HG02571 (cell line): Measurements from ENCODE around the gene STIM2.
"Not testable (repeated sequence)": the region's sequence is repeated elsewhere in the genome, so short reads cannot be mapped to it uniquely, and the experiment has no call there.

Experiments
- ATAC-seq: cut with Tn5 transposase; IDR thresholded peaks from one replicate; pipeline ENCODE4 v1.9.1; 2021; ENCODE audit warnings: mild to moderate bottlenecking, moderate library complexity; ENCODE audit not compliant: unreplicated experiment

The STIM2 gene

DNA sequence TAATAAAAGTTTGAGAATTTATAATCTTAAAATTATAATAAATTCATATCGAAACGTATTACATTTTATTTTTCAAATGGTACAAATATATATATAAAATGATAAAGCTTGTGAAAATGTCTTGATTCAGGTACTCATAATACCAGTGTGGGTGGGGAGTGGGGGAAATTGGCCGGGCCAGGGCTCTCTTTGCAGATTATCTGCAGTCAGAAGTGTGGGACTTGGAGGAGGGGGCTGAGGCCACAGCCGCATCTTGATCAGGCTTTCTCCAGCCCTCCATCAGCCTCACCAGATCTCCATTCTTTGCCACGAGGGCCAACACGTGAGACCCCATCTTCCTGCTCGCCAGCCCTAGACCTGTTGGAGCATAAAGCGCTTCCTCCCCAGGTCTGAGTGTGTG lies 86.7 kb downstream of the STIM2 start:
- no peak for ATAC-seq

DNA sequence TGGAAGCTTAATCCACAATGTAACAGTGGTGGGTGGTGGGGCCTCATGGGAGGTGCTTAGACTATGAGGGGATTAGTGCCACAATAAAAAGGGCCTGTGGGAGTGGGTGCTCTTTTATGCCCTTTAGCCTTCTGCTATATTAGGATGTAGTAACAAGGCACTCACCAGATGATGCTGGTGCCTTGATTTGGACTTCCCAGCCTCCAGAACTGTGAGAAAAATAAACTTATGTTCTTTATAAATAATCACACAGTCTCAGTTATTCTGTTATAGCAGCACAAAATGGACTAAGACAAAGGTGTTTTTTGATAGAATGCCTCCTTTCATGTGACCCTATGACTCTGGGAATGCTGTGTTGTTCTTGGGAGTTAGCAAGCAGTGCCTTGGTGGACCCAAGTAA lies 89.8 kb downstream of the STIM2 start:
- ATAC-seq = no peak

DNA sequence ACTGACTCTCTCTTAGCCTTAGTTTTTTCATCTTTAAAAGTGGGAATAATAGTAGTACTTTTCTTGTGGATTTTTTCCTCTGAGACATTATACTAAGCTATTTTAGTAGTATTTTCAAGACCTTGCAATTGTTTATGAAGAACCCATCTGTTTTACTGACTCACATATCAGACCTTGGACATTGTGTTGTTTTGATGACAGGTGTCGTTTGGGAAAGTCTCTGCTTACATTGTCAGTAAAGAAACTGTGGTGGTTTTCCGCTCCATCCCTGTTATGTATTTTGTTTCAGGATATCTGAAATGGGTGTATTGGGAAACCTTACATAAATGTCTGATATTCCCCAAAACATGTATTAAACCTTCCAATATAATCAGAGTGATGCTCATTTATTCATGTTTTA lies 92.2 kb downstream of the STIM2 start:
- ATAC-seq = no peak

DNA sequence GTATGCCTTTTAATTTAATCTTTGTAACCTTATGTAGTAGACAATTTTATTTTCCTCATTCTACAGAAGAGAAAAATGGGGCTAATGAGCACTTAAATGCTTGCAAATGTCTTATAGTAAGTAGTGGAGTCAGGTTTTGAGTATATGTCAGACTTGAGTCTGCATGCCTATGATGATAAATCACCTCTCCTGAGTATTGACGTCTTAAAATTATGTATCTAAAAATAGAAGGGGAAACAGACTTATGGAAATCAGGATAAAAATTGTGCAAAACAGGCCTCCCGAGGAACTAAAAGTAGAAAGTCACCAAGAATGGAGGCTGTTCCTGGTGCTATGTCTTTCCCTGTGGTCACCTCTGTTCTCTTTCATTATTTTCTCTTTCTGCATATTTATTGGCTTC lies 92.7 kb downstream of the STIM2 start:
- no peak for ATAC-seq

DNA sequence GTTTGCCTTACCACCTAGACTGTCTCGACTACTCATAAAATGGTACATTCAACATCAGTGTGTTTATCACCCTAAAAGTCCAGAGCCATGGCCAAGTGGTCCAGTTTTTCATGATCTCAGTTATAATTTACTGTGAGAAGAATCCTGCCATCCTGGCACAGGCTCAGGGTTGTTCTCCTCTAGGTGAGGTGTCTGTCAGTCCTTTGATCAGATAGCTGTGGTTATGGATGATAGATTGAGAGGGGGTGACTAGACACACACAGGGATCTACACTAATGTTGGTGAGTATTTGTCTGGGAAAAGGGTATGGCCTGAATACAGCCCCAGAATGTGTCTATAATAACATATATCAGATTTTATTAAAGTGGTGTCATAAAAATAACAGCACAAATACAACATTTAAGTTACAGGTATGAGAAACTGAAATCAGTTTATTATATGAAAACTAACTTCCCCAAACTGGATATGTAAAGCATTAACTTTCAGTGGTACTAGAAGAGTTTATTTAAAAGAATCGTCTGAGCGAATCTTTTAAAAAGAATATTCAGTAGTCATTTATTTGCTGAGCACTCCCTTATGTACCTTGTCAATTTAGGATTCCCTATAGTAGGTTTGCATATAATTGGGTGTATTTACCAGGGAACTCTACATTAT lies 93.3 kb downstream of the STIM2 start:
- ATAC-seq = no peak

DNA sequence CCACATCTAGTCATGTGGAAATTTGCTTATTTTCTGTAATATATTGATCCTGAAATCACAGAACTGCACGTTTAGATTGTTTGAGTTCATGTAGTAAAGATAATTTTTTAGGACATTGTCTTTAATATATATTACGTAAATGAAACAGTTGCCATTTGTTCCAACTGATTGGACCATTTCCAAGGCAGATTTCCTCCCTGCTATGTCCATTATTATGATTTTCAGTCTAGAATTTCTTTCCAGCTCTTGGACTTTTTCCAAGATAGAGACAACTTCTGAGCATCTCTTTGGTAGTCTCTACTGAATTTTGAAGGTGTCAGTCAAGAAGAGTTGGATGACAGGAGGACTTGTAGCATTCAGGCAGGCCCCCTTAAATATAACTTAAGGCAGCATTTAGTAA lies 94.6 kb downstream of the STIM2 start:
- ATAC-seq = no peak

DNA sequence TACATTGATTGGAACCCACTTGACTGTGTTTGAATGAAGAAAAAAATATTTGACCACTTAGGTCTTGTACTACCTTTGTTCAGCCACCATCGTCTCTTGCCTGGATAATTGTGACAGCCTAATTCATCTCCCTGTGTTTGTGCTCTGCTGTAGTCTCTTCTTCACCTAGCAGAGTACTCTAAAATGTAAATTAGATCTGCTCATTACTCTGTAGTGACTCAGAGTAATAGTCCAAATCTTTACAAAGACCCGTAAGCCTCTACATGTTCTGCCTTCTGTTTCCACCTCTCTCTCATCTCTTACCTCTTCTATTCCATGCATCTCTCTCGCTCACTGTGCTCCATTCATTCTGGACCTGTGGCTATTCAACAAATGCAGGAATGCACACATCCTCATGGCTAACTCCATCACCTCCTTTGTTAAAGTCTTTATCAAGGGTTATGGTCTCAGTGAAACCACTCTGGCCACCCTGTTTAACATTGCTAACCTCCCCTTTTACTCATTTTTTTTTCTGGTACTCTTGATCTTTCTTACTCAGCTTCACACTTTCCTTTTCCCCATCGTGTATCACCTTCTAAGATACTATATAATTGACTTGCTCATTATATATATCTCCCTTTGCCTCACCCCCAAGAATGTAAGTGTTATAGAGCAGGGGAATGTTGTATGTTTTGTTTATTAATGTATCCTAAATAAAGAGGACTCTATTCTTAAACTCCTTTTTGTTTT lies 98.4 kb downstream of the STIM2 start:
- no peak for ATAC-seq

DNA sequence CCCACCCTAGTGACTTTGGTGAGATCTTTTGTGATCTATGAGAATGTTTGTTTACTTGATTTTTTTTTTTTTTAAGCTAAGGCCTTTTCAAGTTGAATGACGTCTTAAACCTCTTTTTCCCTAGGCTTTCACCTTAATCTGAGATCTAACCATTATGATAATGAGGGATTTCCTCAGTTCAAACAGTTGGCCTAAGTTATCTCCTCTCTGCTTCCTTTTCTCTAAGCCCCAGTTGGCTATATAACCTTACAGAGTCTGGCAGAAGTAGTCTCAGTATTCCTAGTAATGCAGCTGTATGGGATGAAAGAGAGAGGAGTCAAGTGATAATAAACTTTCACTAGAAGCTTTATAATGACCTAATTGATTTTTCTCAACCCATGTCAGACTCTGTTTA lies 99.0 kb downstream of the STIM2 start:
- ATAC-seq = no peak

DNA sequence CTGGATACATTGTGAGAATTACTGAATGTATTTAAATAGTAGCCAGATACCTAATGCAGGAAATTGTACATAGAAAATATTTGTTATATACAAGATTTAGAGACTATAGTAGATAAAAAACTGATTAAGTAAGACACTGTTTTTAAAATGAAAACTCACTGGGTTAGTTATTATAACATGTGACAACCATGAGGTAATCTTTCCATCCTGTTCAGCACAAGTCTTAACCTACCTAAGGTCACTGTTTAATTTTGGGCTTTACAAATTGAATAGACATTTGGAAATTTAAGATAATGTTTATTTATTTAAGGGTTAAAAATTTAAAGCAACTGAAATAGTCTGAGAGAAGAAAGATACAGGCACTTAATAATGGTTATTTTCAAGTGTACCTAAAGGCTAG lies 102.1 kb downstream of the STIM2 start:
- ATAC-seq = no peak

DNA sequence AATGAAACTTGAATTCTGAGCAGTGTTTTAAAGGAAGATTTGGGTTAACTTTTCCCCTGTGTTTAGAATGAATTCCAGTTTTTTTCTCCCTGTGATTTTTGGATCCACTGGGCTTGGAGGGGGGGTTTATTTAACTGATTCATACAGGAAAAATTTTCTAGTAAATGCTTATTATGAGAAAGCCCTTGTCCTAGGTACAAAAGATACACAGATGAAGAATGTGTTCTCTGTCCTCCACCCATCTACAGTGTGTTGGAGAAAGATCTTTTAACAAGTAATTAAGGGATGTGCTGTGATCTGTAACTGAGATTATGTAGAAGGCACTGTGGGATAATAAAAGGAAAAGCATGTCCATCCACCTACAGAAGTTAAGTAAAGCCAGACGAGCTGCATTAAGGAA lies 103.9 kb downstream of the STIM2 start:
- ATAC-seq = no peak

DNA sequence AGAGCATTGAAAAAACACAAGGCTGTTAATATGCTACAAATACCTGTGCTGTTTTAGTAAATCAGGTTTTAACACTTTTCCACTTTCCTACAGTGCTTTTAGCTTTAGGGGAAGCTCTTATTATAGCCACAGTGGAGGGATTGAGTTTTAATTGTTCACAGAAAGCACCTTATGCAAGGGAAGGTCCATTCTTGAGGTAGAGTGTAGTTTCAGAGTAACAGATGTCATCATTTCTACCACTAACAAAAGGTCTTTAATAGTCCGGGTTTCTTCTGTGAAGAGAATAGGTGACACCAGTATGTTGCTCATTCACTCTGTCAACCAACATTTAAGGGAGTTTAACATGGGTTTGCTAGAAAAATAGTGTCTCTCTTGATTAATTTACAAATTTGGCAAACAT lies 104.4 kb downstream of the STIM2 start:
- no peak for ATAC-seq

DNA sequence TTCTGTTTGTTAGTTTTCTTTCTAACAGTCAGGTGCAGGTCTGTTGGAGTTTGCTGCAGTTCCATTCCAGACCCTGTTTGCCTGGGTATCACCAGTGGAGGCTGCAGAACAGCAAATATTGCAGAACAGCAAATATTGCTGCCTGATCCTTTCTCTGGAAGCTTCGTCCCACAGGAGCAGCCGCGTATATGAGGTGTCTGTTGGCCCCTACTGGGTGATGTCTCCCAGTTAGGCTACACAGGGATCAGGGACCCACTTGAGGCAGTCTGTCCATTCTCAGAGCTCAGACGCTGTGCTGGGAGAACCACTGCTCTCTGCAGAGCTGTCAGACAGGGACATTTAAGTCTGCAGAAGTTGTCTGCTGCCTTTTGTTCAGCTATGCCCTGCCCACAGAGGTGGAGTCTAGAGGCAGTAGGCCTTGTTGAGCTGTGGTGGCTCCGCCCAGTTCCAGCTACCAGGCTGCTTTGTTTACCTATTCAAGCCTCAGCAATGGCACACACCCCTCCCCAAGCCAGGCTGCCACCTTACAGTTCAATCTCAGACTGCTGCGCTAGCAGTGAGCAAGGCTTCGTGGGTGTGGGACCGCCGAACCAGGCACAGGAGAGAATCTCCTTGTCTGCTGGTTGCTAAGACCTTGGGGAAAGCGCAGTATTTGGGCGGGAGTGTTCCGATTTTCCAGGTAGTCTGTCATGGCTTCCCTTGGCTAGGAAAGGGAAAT lies 115.0 kb downstream of the STIM2 start:
- ATAC-seq = not testable (repeated sequence)

DNA sequence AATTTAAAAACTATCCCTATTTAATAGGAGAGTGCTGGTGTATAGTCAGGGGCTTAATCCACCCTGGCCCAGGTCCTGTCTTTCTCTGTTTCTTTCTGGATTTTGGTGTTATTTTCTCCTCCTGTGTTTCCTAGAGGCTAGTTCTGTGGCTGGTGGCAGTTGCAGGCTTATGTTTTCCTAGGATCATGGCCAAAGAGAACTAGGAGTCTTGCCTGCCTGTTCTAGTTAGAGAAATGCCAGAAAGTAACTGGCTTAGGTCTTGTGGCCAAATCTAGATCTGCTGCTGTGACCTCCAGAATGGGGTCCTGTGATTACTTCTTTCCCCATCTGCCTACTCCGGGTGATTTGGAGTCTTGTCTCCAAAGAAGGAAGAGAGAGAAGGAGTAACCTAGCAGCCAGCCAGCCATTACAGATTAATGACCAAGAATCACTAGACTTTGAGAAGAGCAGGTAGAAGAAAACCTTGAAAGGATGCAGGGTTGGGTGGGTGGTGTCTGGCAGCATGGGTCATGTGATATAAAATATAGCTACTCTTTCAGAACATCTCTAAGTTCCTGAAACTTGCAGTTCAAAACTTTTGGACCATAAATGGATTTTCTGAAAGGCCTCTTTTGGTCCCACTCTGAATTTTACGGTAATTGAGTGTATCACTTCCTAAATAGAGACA lies 117.9 kb downstream of the STIM2 start:
- ATAC-seq = no peak

DNA sequence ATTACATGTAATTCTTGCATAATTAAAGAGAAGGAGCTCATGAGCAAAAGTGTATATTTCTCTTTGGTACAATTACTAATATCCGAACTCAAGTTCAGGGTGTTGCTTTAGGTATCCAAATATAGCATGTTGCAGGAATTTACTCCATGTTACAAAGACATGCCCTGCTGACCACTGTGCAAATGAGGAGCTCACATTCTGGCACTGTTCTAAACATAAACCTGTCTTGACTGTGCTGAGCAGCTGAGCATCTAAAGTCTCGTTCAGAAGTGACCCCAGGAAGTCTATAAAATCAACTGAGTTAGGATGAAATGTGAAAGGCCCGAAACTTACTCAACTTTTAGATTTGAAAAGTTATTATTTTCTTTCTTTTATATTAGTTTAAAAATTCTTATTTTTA lies 124.3 kb downstream of the STIM2 start:
- no peak for ATAC-seq

DNA sequence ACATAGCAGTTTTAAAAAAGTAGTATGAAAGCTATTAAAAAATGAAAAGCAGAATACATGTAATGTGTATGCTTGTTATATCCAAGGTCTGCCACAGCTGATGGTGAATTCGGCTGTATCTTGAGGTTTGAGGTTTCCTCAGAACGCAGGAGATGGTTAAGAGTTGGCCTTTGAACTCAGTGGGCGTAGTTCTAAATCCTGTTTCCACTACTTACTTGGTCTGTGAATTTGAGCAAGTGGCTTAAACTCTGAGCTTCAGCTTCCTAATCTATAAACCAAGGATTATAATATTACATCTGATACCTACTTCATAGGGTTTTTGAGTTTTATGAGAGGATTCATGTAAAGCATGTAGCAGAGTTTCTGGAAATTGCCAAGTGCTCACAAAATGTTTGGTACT lies 125.2 kb downstream of the STIM2 start:
- peak; percentile 85 for ATAC-seq

DNA sequence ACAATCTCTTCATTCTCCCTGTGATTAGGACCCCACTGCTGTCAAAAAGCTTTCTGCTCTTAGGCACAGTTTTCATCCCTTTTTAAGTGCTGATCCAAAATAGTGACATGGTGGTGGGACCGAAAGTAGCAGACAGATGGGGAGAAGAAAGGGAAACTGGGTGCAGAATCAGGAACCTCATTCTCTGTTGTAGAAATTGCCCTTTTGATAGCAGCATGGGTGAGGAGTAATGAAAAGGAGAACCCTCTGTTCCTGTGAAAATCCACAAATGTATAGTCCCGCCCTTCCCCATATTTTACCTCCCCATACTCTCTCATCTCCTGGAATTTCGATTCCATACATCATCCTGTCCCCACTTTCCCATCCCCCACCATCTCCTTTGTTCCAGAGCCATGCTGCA lies 126.5 kb downstream of the STIM2 start:
- no peak for ATAC-seq

DNA sequence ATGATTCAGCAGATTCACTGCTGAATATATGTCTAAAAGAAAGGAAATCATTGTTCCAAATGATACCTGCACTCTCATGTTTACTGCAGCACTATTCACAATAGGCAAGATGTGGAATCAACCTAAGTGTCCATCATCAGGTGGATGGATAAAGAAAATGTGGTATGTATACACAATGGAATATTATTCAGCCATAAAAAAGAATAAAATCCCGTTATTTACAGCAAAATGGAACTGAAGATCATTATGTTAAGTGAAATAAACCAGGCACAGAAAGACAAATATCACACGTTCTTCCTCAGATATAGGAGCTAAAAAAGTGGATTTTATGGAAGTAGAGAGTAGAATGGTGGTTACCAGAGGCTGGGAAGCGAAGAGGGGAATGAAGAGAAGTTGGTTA lies 130.4 kb downstream of the STIM2 start:
- ATAC-seq = no peak

DNA sequence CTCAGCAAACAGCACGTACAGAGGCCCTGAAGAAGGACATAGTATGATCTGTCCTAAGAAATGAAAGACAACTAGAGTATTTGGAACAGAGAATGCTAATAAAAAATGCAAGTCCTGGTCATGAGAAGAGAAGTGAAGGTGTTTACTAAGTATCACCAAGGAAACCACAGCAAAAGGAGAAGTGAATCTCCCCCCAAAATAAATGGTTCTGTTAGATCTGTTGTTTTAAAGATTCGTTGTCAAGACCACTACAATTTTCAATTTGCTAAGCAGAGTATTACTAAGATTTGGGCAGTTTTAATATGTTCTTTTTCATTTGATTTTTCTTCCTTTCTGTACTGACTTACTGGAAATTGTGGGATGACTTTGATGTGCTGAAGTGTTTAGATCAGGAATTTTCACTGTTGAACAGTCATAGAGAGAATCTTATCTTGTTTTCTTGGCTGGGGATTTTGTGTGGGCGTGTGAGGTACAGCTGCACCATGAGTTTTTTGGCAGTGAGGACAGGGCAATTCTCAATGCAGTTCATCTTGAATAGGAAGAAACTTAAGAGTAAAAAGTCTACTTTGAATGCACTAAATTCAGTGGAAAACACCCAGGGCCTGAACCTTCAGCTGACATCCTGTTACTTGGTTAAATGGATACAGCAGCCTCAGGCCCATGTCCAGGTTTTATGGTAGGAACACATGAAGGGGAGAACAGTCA lies 132.2 kb downstream of the STIM2 start:
- ATAC-seq = peak; percentile 88

DNA sequence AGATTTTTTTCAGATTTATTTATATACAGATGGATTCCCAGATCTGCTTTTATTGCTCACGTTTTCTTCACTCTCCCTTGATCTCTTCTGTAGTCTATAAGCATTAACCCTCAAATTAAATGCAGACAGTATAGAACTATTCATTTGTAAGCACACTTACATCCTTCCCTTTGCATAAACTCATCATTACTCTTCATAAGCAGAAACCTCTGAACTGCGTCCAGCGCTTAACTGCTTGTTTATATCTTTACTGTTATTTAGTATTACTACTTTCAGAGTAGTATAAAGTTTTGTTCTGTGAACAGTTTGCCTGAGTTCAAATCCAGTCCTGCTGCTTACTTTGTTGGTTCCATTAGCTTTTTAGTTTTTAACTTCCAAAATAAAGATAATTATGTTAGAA lies 132.9 kb downstream of the STIM2 start:
- no peak for ATAC-seq

DNA sequence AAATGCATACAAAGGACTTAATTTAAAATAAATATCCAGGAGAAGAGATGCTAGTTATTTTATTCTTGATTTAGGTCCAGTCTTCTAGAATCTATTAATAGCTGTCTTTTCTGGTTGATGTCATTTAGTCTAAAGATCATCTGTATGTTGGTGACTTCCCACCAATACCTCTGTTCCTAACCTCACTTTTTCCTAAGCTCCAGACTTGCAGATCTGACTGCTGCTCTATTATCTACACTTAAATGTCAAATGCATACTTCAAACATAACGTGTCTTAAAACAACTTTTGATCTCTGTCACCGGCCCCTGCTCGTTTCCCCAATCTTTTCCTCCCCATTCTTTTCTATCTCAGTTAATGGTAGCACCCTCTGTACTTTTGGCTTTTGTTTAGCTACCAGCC lies 133.3 kb downstream of the STIM2 start:
- no peak for ATAC-seq

DNA sequence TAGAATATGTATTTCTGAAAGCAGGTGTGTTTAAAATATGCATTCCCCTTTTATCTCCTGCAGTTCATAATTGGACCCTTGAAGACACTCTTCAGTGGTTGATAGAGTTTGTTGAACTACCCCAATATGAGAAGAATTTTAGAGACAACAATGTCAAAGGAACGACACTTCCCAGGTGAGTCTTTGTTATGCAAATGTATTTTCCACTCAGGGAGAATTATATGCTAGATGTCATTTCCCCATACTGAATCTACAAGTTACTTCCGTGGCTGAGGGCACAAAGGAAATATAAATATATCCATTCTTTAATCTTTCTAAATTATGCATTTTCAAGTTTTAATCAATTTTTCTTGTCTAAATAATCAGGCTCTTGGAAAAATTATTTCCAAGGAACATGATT lies 134.7 kb downstream of the STIM2 start:
- no peak for ATAC-seq
